ENCODE results near the gene KCNIP3. TPM values are rescaled to one million over a fixed set of nuclear protein-coding genes. Genes with fewer than 3 reads are reported as not detected.

KCNIP3 gene
- total RNA-seq, 1 donor from 2014 or later = 7.3 TPM

DNA sequence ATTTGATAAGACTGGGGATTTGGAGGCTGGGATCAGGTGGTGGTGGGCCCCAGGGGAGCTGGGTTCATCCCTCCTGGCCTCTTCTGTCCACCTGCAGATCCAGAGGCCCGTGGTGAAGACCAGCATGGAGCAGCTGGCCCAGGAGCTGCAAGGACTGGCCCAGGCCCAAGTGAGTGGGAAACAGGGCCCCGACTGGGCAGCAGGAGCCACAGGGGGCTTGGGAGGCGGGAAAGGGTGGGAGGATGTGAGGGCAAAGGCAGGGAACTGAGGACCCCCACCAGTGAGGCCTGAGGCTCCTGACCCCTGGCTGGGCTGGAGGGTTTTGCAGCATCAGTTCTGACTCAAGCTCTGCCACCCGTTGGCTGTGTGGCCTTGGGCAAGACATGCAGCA, 11.6 kb upstream of the KCNIP3 start:
- Mint-ChIP-seq H3K36me3 (ENCODE audit: unreplicated experiment) (peaks cover 6% of the 10 kb centered on the region), H3K4me1 (ENCODE audit: low read depth, unreplicated experiment) (peaks cover 5% of the 10 kb centered on the region), H3K4me3 (ENCODE audit: unreplicated experiment) (no peak overlapping the region), H3K27me3 (ENCODE audit: unreplicated experiment) (peaks cover 23% of the 10 kb centered on the region), H3K27ac (ENCODE audit: unreplicated experiment) (no peak overlapping the region), H3K9me3 (ENCODE audit: unreplicated experiment) (peaks cover 9% of the 10 kb centered on the region)
- TF ChIP-seq, protein P1, sequence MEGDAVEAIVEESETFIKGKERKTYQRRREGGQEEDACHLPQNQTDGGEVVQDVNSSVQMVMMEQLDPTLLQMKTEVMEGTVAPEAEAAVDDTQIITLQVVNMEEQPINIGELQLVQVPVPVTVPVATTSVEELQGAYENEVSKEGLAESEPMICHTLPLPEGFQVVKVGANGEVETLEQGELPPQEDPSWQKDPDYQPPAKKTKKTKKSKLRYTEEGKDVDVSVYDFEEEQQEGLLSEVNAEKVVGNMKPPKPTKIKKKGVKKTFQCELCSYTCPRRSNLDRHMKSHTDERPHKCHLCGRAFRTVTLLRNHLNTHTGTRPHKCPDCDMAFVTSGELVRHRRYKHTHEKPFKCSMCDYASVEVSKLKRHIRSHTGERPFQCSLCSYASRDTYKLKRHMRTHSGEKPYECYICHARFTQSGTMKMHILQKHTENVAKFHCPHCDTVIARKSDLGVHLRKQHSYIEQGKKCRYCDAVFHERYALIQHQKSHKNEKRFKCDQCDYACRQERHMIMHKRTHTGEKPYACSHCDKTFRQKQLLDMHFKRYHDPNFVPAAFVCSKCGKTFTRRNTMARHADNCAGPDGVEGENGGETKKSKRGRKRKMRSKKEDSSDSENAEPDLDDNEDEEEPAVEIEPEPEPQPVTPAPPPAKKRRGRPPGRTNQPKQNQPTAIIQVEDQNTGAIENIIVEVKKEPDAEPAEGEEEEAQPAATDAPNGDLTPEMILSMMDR (IDR thresholded peaks at IDR 0.05; ENCODE audit: partially characterized antibody, unreplicated experiment) = no peak
- no peak for DNase-seq

DNA sequence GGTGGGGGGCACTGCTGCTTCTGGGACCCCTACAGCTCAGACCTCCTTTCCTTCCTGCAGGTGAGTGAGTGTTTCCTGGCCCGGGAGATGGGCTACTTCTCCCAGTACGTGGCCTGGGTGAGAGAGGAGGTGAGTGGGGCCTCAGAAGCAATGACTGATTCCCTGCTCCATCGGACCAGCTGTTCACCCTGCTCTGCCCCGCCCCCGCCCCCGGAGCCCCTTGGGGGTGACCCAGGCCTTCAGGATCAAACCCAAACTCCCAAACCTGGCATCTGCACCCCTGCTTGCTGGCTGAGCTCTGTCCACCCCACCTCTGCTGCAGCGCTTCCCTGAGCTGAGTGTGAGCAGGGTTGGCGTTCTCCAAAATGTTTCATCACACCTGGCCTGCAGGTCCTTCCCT, 9.8 kb upstream of the KCNIP3 start:
- H3K4me1 Mint-ChIP-seq (ENCODE audit: low read depth, unreplicated experiment) = peaks cover 5% of the 10 kb centered on the region
- peaks cover 21% of the 10 kb centered on the region for H3K36me3 Mint-ChIP-seq (ENCODE audit: unreplicated experiment)
- TF ChIP-seq, protein P1 (IDR thresholded peaks at IDR 0.05; ENCODE audit: partially characterized antibody, unreplicated experiment) = no peak

DNA sequence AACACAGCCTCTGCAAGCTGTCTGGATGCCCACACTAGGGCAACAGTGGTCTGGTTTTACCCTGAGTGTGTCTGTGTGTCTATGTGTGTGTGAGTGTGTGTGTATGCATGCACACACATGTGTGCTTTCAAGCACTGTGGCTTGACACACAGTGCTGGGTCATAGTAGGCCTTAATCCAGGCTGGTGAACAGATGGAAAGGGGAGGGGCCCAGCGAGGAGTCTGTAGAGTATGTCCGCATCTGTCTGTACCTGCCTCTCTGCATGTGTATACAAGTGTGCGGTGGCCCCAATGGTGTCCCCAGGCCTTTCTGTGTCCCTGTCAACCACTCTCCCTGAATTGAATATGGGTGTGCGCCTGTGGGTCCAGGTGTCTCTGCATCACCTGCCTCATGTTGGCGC, 9.3 kb upstream of the KCNIP3 start:
- peaks cover 17% of the 10 kb centered on the region for H3K27me3 Mint-ChIP-seq (ENCODE audit: unreplicated experiment)
- H3K36me3 Mint-ChIP-seq (ENCODE audit: unreplicated experiment) = peaks cover 23% of the 10 kb centered on the region
- DNase-seq = no peak
- no peak overlapping the region for H3K27ac Mint-ChIP-seq (ENCODE audit: unreplicated experiment)
- peaks cover 11% of the 10 kb centered on the region for H3K9me3 Mint-ChIP-seq (ENCODE audit: unreplicated experiment)
- TF ChIP-seq, protein P1 (IDR thresholded peaks at IDR 0.05; ENCODE audit: partially characterized antibody, unreplicated experiment) = no peak
- H3K4me3 Mint-ChIP-seq (ENCODE audit: unreplicated experiment) = no peak overlapping the region
- H3K4me1 Mint-ChIP-seq (ENCODE audit: low read depth, unreplicated experiment) = peaks cover 5% of the 10 kb centered on the region

More for the DNA sequence above, 9.8 kb upstream of the KCNIP3 start:
- Mint-ChIP-seq H3K4me3 (ENCODE audit: unreplicated experiment) (no peak overlapping the region), H3K27ac (ENCODE audit: unreplicated experiment) (no peak overlapping the region), H3K9me3 (ENCODE audit: unreplicated experiment) (peaks cover 11% of the 10 kb centered on the region), H3K27me3 (ENCODE audit: unreplicated experiment) (peaks cover 22% of the 10 kb centered on the region)
- no peak for DNase-seq

DNA sequence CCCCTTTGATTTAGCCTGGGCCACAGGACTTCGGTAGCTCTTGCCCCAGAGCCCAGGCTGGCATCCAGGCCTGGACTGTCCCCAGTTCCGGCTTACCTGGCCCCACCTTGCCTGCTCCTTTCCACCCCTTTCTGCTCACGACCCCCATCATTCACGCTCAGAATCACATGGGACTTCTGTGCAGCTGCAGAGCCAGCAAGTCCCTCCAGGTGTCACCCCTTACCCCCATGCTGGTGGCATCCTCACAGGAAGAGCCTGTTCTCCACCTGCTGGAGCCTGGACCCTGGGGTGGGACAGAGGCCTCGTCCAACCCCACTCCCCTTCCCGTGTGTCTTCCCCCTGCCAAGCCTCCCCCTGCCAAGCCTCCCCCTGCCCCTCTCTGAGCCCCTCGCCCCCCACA, 7.9 kb upstream of the KCNIP3 start:
- H3K27me3 Mint-ChIP-seq (ENCODE audit: unreplicated experiment) = peaks cover 14% of the 10 kb centered on the region

DNA sequence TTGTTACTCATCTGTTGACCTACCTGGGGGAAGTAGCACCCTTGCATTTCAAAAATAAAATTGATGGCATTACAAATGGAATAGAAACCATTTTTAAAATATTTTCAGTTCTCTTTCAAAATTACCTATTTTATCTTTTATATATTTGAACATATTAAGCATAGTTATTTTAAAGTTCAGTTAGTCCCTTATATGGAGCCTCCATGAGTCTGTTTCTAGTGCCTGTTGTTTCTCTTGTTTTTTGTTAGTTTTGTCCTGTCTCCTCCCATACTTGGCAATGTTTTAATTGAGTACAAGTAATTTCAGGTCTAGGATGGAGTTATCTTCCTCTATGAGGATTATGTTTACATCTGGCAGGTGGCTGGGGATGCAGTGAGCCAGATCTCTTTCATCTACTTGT, 5.9 kb upstream of the KCNIP3 start:
- H3K27ac Mint-ChIP-seq (ENCODE audit: unreplicated experiment) = no peak overlapping the region
- peaks cover 10% of the 10 kb centered on the region for H3K9me3 Mint-ChIP-seq (ENCODE audit: unreplicated experiment)
- peaks cover 11% of the 10 kb centered on the region for H3K27me3 Mint-ChIP-seq (ENCODE audit: unreplicated experiment)
- no peak overlapping the region for H3K4me3 Mint-ChIP-seq (ENCODE audit: unreplicated experiment)
- DNase-seq = no peak
- H3K36me3 Mint-ChIP-seq (ENCODE audit: unreplicated experiment) = peaks cover 23% of the 10 kb centered on the region
- H3K4me1 Mint-ChIP-seq (ENCODE audit: low read depth, unreplicated experiment) = peaks cover 5% of the 10 kb centered on the region
- TF ChIP-seq, protein P1 (IDR thresholded peaks at IDR 0.05; ENCODE audit: partially characterized antibody, unreplicated experiment) = no peak

More for the DNA sequence above, 7.9 kb upstream of the KCNIP3 start:
- Mint-ChIP-seq H3K4me1 (ENCODE audit: low read depth, unreplicated experiment) (peaks cover 5% of the 10 kb centered on the region), H3K27ac (ENCODE audit: unreplicated experiment) (no peak overlapping the region), H3K4me3 (ENCODE audit: unreplicated experiment) (no peak overlapping the region), H3K36me3 (ENCODE audit: unreplicated experiment) (peaks cover 23% of the 10 kb centered on the region), H3K9me3 (ENCODE audit: unreplicated experiment) (peaks cover 10% of the 10 kb centered on the region)
- DNase-seq = no peak
- TF ChIP-seq, protein P1 (IDR thresholded peaks at IDR 0.05; ENCODE audit: partially characterized antibody, unreplicated experiment) = no peak
